ENCODE results near the gene HES3. TPM values are rescaled to one million over a fixed set of nuclear protein-coding genes. Genes with fewer than 3 reads are reported as not detected.

Gene HES3
- total RNA-seq, 4 donors from 2014 or later = not detected

GRCh38 chr1:6220236-6220635, 23.7 kb upstream of the HES3 start:
- H3K4me1 ChIP-seq = no peaks in the 10 kb centered on the region
- H3K9me3 ChIP-seq = no peaks in the 10 kb centered on the region
- peaks cover 0 to 25% (median 0%) of the 10 kb centered on the region in 3 donors for H3K36me3 ChIP-seq
- no peak for TF ChIP-seq CTCF (IDR thresholded peaks at IDR 0.05)
- no peak for TF ChIP-seq POLR2A (IDR thresholded peaks at IDR 0.05)
- H3K4me3 ChIP-seq = no peak overlapping the region
- DNase-seq = no peak
- no peaks in the 10 kb centered on the region for H3K27me3 ChIP-seq
- no peak overlapping the region for H3K27ac ChIP-seq

GRCh38 chr1:6221210-6221784, 22.7 kb upstream of the HES3 start:
- Histone ChIP-seq H3K36me3 (peaks cover 0 to 33% (median 0%) of the 10 kb centered on the region in 3 donors), H3K9me3 (no peaks in the 10 kb centered on the region), H3K27me3 (no peaks in the 10 kb centered on the region), H3K4me3 (no peak overlapping the region), H3K4me1 (no peaks in the 10 kb centered on the region), H3K27ac (no peak overlapping the region)
- TF ChIP-seq CTCF (IDR thresholded peaks at IDR 0.05) (no peak), POLR2A (IDR thresholded peaks at IDR 0.05) (no peak)
- DNase-seq = no peak

GRCh38 chr1:6222636-6223035, 21.3 kb upstream of the HES3 start:
- Histone ChIP-seq H3K4me1 (no peaks in the 10 kb centered on the region), H3K27me3 (no peaks in the 10 kb centered on the region), H3K4me3 (no peak overlapping the region), H3K36me3 (peaks cover 0 to 45% (median 0%) of the 10 kb centered on the region in 3 donors), H3K27ac (peak overlapping the region in 1 of 4 donors; percentile 38), H3K9me3 (no peaks in the 10 kb centered on the region)
- TF ChIP-seq CTCF (IDR thresholded peaks at IDR 0.05) (no peak), POLR2A (IDR thresholded peaks at IDR 0.05) (no peak)
- DNase-seq = peak in 1 of 3 donors; percentile 46

GRCh38 chr1:6223617-6224016, 20.4 kb upstream of the HES3 start:
- Histone ChIP-seq H3K4me1 (no peaks in the 10 kb centered on the region), H3K36me3 (peaks cover 0 to 55% (median 0%) of the 10 kb centered on the region in 3 donors), H3K27ac (no peak overlapping the region), H3K4me3 (no peak overlapping the region), H3K9me3 (no peaks in the 10 kb centered on the region), H3K27me3 (no peaks in the 10 kb centered on the region)
- TF ChIP-seq POLR2A (IDR thresholded peaks at IDR 0.05) (no peak), CTCF (IDR thresholded peaks at IDR 0.05) (no peak)
- DNase-seq = no peak

GRCh38 chr1:6224718-6225117, 19.3 kb upstream of the HES3 start:
- Histone ChIP-seq H3K9me3 (no peaks in the 10 kb centered on the region), H3K27ac (no peak overlapping the region), H3K4me1 (no peaks in the 10 kb centered on the region), H3K4me3 (no peak overlapping the region), H3K36me3 (peaks cover 0 to 65% (median 0%) of the 10 kb centered on the region in 3 donors), H3K27me3 (no peaks in the 10 kb centered on the region)
- no peak for DNase-seq
- TF ChIP-seq CTCF (IDR thresholded peaks at IDR 0.05) = no peak
- TF ChIP-seq POLR2A (IDR thresholded peaks at IDR 0.05) = no peak

- no peaks in the 10 kb centered on the region for H3K9me3 ChIP-seq
- TF ChIP-seq CTCF (IDR thresholded peaks at IDR 0.05) (no peak), POLR2A (IDR thresholded peaks at IDR 0.05) (no peak)
- no peak for DNase-seq
- H3K4me3 ChIP-seq = no peak overlapping the region
- peaks cover 0 to 73% (median 0%) of the 10 kb centered on the region in 3 donors for H3K36me3 ChIP-seq
- no peaks in the 10 kb centered on the region for H3K4me1 ChIP-seq
- no peak overlapping the region for H3K27ac ChIP-seq
- H3K27me3 ChIP-seq = no peaks in the 10 kb centered on the region
Observed at GRCh38 chr1:6225651-6226050, 18.3 kb upstream of the HES3 start.

All from Peyer's patch (tissue), 4 donors.